GM12801 (cell line): ENCODE data around the gene AP3S1.

Experiments
- CTCF ChIP-seq: IDR thresholded peaks from one replicate; pipeline ENCODE4 v1.5.1; 2011; ENCODE audit warnings: control low read depth; ENCODE audit not compliant: insufficient read length; ENCODE audit errors: extremely low read depth

The AP3S1 gene

GRCh38 chr5:115829913-115830312 is 11.8 kb upstream of the AP3S1 start:
- TF ChIP-seq CTCF, result no peak

DNA sequence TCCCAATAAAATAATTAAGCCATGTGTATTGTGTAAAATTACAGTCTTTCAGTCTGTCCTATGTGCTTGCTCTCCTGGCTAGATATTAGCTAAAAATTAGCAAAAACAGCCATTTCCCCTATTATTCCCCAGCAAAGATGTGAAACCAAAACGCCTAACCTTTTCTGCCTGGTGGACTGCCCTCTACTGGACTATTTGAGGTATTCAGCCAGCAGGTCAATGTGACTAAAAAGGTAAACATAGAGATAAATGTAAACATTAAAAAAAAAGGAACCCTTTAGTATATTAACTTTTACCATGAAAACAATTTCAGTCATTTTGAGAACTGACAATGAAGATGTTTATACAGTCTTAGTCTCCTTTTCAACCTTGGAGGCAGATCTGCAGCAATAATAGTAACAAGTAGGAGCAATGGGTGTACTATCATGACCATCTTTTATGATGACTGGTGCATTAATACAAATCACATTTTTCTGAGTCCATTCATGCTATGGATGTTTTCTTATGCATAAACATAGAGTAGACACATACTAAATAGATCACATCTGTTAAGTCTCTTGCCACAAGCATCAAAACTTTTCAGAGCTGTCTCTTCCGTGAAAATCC is 10.5 kb upstream of the AP3S1 start:
- no peak for TF ChIP-seq CTCF

- no peak for TF ChIP-seq CTCF
These were observed 6.3 kb upstream of the AP3S1 start for GRCh38 chr5:115835481-115835880.

DNA sequence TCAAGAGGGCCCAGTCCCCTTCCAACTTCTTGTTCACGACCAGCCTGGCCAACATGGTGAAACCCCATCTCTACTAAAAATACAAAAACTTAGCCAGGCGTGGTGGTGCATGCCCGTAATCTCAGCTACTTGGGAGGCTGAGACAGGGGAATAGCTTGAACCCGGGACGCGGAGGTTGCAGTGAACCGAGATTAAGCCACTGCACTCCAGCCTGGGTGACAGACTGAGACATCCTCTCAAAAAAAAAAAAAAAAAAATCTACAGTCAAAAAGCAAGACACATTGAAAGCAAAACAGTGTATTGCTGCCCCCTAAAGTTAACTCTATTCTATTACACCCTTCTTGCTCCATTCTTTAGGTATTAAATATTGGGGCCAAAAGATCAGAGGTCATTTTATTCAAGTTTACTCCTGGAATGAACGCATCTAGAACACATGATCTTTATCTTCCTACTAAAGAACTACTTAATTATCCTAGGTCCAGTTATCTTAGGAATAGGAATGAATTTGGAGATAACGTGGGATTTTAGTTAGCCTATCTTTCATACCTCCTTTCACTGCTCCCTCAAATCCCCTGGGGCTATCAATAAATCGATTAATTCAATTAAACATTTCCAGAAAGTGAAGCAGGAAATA is 2.7 kb upstream of the AP3S1 start:
- TF ChIP-seq CTCF, result no peak

DNA sequence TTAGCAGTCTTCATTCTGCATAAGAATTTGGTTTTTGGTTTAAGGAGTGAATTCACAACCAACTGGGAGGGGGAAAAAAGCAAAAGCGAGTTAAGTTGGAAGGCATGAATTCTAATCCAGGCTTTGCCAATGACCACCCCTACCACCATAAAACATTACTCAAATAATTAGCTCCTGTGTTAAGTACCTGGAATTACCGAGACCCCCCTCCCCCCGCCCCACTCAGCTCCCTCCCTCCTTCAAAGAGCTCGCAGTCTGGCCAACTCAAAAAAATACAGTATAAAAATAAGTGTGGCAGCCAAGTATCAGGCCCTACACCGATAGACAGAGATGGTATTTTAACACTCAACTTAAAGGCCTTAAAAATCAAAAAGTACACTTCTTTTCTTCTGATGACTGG is 862 bp upstream of the AP3S1 start:
- TF ChIP-seq CTCF, result no peak

DNA sequence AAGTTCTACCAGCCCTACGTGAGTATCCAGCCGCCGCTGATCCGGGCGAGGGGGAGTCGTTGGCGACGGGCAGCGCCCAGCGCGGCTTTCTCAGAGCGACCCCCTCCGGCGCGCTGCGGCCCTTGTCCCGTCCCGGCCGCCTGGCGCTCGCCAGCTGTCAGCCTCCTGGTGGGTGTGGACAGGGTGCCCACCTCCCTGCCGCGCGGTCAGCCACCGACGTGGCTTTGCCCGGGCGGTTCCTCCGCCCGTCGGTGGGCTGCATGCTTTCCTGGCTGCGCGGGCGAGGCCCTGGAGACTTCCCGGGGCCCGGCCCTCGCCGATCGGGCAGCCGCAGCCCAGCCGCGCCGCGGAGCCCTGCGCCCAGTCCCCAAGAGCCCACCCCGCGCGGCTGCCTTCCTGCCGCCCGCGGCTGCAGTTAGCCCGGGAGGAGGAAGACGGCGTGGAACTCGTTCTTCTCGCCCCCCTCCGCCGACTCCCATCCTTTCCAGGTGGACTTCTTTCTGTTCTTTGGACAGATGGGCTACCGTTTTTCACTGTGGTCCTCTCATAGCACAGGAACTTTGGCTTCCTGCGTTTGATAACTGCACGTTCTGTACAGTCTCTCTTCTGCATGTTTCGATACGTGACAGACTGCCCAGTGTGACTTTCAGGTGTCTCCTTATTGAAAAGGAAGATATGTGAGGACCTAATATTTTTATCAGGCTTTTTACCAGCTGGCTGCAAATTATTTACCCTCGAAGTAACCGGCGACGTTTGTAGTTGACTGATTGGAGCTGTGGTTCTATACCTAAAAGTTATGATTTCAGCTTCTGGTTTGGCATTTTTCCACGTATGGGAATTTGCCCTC is 577 bp downstream of the AP3S1 start:
- no peak for TF ChIP-seq CTCF

- TF ChIP-seq CTCF, result no peak
These were observed 1.2 kb downstream of the AP3S1 start for GRCh38 chr5:115842952-115843351.
